Measurements from ENCODE around the gene CBFA2T3.

DNA sequence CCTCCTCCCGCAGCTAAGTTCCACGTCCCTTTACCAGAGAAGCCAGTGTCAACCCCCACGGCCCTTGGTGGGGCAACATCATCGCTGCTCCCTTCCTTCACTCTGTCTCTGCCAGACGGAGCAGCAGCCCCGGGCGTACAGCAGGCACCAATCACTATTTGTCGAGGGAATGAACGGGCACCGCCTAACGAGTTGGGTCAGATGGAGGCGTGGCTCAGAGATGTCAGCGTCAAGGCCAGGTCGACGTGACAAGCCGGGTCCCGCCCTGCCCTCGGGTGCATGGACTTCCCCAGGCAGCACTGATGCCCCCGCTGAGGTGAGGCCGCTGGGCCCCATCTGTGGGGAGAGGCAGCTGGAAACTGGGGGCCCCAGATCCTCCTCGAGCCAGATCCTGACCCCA lies 50.0 kb downstream of the CBFA2T3 start:
- TF ChIP-seq, protein P1, sequence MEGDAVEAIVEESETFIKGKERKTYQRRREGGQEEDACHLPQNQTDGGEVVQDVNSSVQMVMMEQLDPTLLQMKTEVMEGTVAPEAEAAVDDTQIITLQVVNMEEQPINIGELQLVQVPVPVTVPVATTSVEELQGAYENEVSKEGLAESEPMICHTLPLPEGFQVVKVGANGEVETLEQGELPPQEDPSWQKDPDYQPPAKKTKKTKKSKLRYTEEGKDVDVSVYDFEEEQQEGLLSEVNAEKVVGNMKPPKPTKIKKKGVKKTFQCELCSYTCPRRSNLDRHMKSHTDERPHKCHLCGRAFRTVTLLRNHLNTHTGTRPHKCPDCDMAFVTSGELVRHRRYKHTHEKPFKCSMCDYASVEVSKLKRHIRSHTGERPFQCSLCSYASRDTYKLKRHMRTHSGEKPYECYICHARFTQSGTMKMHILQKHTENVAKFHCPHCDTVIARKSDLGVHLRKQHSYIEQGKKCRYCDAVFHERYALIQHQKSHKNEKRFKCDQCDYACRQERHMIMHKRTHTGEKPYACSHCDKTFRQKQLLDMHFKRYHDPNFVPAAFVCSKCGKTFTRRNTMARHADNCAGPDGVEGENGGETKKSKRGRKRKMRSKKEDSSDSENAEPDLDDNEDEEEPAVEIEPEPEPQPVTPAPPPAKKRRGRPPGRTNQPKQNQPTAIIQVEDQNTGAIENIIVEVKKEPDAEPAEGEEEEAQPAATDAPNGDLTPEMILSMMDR (IDR thresholded peaks at IDR 0.05): no peak
- no peak for TF ChIP-seq ZFX (IDR thresholded peaks at IDR 0.05; ENCODE audit: borderline replicate concordance)

Data from 22Rv1 (cell line).